HL-60 (cell line): ENCODE measurements around the gene PGP.

Source experiments
- POLR2AphosphoS5 ChIP-seq: IDR thresholded peaks from 2 replicates; pipeline ENCODE4 v1.6.1; 2012; ENCODE audit warnings: low read depth
- TF ChIP-seq, protein P1 (sequence below): IDR thresholded peaks from one replicate; pipeline ENCODE4 v1.5.1; 2011; ENCODE audit warnings: low read length, control low read depth, inconsistent platforms; ENCODE audit not compliant: insufficient read depth

DNA sequence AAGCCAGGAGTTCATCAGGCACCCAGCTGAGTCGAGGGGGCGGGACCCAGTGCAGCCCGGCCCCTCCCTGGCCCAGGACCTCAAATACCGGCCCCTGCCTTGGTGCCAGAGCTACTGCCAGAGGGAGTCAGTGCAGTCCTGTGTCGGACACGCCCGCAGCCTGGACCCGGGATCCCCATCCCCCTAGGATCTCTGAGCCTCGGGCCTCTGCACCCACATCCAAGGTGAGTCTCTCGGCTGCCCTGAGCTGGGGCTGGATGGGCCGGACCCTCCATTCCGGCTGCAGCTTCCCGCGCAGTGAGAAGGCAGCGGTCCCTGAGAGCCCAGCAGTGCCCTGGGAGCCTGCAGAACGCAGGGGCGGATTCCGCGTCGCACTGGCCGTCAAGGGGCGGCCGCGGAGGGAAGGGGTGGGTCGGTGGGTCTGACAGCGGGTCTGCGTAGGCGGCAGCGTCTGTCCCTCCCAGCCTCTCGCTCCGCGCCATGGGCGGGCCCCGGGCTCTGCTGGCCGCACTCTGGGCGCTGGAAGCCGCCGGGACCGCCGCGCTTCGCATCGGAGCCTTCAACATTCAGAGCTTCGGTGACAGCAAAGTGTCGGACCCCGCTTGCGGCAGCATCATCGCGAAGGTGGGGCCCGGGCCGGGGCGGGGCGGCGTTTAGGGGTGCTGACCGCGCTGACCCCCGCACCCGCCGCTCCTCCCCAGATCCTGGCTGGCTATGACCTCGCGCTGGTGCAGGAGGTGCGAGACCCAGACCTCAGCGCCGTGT lies 21.9 kb upstream of the PGP start, which contains the start of gene DNASE1L2:
- TF ChIP-seq POLR2AphosphoS5 = no peak
- TF ChIP-seq, protein P1, sequence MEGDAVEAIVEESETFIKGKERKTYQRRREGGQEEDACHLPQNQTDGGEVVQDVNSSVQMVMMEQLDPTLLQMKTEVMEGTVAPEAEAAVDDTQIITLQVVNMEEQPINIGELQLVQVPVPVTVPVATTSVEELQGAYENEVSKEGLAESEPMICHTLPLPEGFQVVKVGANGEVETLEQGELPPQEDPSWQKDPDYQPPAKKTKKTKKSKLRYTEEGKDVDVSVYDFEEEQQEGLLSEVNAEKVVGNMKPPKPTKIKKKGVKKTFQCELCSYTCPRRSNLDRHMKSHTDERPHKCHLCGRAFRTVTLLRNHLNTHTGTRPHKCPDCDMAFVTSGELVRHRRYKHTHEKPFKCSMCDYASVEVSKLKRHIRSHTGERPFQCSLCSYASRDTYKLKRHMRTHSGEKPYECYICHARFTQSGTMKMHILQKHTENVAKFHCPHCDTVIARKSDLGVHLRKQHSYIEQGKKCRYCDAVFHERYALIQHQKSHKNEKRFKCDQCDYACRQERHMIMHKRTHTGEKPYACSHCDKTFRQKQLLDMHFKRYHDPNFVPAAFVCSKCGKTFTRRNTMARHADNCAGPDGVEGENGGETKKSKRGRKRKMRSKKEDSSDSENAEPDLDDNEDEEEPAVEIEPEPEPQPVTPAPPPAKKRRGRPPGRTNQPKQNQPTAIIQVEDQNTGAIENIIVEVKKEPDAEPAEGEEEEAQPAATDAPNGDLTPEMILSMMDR = no peak
